ENCODE measurements around the gene TRERF1. TPM values are rescaled to one million over a fixed set of nuclear protein-coding genes. Genes with fewer than 3 reads are reported as not detected.

The TRERF1 gene
- total and polyA plus RNA-seq, 2 of the 4 experiments (the other 2 are of a cell fraction): 6.3 to 9.9 TPM

DNA sequence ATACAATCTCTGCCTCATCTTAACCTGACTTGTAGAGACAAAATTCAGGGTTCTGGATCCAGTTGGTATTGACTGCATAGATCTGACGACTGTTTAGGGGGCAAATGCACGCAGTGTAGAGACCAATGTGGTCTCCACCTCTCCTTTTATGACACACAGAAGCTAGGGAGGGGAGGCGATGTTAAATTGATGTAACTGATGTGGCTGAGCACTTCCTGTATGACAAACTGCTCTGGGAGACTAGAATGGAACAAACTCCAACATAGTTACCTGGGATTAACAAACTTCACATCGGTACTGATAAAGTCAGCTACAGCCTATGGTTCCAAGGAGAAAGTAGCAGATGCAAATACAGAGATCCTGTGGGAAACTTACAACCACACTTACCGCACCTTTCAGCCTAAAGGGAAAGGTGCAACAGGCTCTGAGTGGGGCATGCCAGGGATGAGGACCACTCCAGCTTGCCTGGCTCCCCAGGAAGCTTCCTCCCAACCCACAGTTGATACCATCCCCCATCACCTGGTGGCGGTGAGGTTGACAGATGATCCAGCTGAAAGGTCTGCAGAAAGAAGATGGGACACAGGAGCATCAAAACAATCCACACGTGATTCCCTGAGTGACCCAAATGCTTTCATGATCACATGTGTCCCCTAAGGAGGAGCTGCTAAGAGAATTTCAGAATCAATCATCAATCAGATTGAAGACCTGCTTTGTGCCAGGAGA lies 173.4 kb downstream of the TRERF1 start:
- Histone ChIP-seq H3K4me3 (ENCODE audit: insufficient read depth, low read depth, low read length) (no peak overlapping the region), H3K23ac (ENCODE audit: low read depth, low read length) (no peak overlapping the region; the same call in 1 of the 2 replicates), H3K4me2 (ENCODE audit: low read depth, low read length) (no peak overlapping the region), H4K20me1 (ENCODE audit: insufficient read depth, low read length) (no peaks in the 10 kb centered on the region), H3K9me3 (ENCODE audit: control insufficient read depth, insufficient read depth, low read length) (no peaks in the 10 kb centered on the region; the same call in 1 of the 2 replicates), H4K91ac (ENCODE audit: insufficient read depth, low read depth, low read length) (no peak overlapping the region), H3K9me1 (ENCODE audit: insufficient read depth, low read length) (peaks cover 40% of the 10 kb centered on the region), H2BK120ac (ENCODE audit: low read depth, low read length) (no peak overlapping the region), H2AK5ac (ENCODE audit: low read depth, low read length) (peak overlapping the region; percentile 68; the same call in 1 of the 2 replicates), H4K8ac (ENCODE audit: low read depth in 2 of 2, low read length in 2 of 2) (peak overlapping the region in 1 of 2 experiments; percentile 22; a peak in 1 of 4 replicates), H3K27me3 (ENCODE audit: control insufficient read depth, insufficient read depth, low read length) (no peaks in the 10 kb centered on the region), H2BK20ac (ENCODE audit: low read depth, low read length) (no peak overlapping the region), H3K18ac (ENCODE audit: low read depth, low read length) (no peak overlapping the region), H3K79me1 (ENCODE audit: low read depth in 1 of 2, low read length in 2 of 2) (peaks cover 47 to 88% of the 10 kb centered on the region in 2 experiments), H2BK15ac (ENCODE audit: low read depth, low read length) (0 out of 3 replicates have a peak overlapping the region, but pooled peaks have one; percentile 10), H3K56ac (ENCODE audit: extremely low read depth, insufficient read depth, low read length) (no peak overlapping the region), H2BK5ac (ENCODE audit: low read depth, low read length, poor library complexity, severe bottlenecking) (no peak overlapping the region), H3K4me1 (ENCODE audit: control insufficient read depth, insufficient read depth, low read length) (peaks cover 40% of the 10 kb centered on the region), H3K14ac (replicated peaks; ENCODE audit: low read depth, low read length) (peak overlapping the region; percentile 33; the same call in 1 of the 2 replicates), H2AFZ (replicated peaks; ENCODE audit: low read length, poor library complexity) (no peak overlapping the region), H3K27ac (ENCODE audit: insufficient read depth, low read length) (no peak overlapping the region), H3K4ac (ENCODE audit: low read depth, low read length) (peak overlapping the region; percentile 82; the same call in 1 of the 2 replicates), H3K36me3 (ENCODE audit: control insufficient read depth, insufficient read depth, low read length) (peaks cover 3% of the 10 kb centered on the region; the same call in 1 of the 2 replicates), H3K9ac (ENCODE audit: low read depth, low read length) (no peak overlapping the region), H4K5ac (ENCODE audit: low read depth, low read length) (no peak overlapping the region), H2AK9ac (replicated peaks; ENCODE audit: low read depth, low read length, poor library complexity) (no peak overlapping the region)
- in situ Hi-C loops (cut with MboI; ENCODE audit: low sequenced_read_pairs): no loop called here
- no TSS peak for BruUV-seq (replicated peaks)
- intact Hi-C loops (cut with micrococcal nuclease): no loop called here
- dilution Hi-C loops (cut with HindIII; ENCODE audit: low sequenced_read_pairs, unreplicated experiment): no loop called here
- ChIA-PET POLR2A (ENCODE audit: unreplicated experiment) (no interaction called here), CTCF (no interaction called here)
- no CpG with 5 or more reads among the region's 7 CpGs for WGBS, 2 experiments (ENCODE audit: extremely low coverage in 2 of 2, insufficient read length in 1 of 2)
- DNase-seq (no peak), ATAC-seq (ENCODE audit: low read depth) (no peak)
- TF ChIP-seq NFE2L2 (IDR thresholded peaks at IDR 0.05; ENCODE audit: low read depth, low read length): no peak
- TF ChIP-seq, protein P1, sequence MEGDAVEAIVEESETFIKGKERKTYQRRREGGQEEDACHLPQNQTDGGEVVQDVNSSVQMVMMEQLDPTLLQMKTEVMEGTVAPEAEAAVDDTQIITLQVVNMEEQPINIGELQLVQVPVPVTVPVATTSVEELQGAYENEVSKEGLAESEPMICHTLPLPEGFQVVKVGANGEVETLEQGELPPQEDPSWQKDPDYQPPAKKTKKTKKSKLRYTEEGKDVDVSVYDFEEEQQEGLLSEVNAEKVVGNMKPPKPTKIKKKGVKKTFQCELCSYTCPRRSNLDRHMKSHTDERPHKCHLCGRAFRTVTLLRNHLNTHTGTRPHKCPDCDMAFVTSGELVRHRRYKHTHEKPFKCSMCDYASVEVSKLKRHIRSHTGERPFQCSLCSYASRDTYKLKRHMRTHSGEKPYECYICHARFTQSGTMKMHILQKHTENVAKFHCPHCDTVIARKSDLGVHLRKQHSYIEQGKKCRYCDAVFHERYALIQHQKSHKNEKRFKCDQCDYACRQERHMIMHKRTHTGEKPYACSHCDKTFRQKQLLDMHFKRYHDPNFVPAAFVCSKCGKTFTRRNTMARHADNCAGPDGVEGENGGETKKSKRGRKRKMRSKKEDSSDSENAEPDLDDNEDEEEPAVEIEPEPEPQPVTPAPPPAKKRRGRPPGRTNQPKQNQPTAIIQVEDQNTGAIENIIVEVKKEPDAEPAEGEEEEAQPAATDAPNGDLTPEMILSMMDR (conservative IDR thresholded peaks at IDR 0.05; ENCODE audit: low read depth, low read length): no peak
- no peak for TF ChIP-seq RCOR1 (IDR thresholded peaks at IDR 0.05; ENCODE audit: insufficient replicate concordance, low read length)
- no peak for TF ChIP-seq FOS (IDR thresholded peaks at IDR 0.05; ENCODE audit: low read depth, low read length)
- no peak for TF ChIP-seq MAFK (IDR thresholded peaks at IDR 0.05; ENCODE audit: low read depth, low read length)
- no peak for TF ChIP-seq RAD21 (IDR thresholded peaks at IDR 0.05; ENCODE audit: low read length)
- no peak for TF ChIP-seq CHD1 (IDR thresholded peaks at IDR 0.05; ENCODE audit: low read depth, low read length)
- TF ChIP-seq POLR2A (IDR thresholded peaks at IDR 0.05; ENCODE audit: low read depth, low read length): no peak
- no peak for TF ChIP-seq BHLHE40 (IDR thresholded peaks at IDR 0.05; ENCODE audit: low read depth, low read length)
- no peak for TF ChIP-seq SMC3 (IDR thresholded peaks at IDR 0.05; ENCODE audit: low read depth, low read length)
- no peak for TF ChIP-seq CEBPB (IDR thresholded peaks at IDR 0.05; ENCODE audit: low read depth, low read length)
- TF ChIP-seq RFX5 (IDR thresholded peaks at IDR 0.05; ENCODE audit: low read depth, low read length): no peak
- TF ChIP-seq, protein P2, sequence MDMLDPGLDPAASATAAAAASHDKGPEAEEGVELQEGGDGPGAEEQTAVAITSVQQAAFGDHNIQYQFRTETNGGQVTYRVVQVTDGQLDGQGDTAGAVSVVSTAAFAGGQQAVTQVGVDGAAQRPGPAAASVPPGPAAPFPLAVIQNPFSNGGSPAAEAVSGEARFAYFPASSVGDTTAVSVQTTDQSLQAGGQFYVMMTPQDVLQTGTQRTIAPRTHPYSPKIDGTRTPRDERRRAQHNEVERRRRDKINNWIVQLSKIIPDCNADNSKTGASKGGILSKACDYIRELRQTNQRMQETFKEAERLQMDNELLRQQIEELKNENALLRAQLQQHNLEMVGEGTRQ (IDR thresholded peaks at IDR 0.05; ENCODE audit: low read depth, low read length): no peak
- no peak for TF ChIP-seq MXI1 (IDR thresholded peaks at IDR 0.05; ENCODE audit: borderline replicate concordance, low read depth, low read length)
- no peak for TF ChIP-seq MAZ (IDR thresholded peaks at IDR 0.05; ENCODE audit: borderline replicate concordance, low read depth, low read length)

All from IMR-90 (cell line).